Spinal cord (tissue), 10 donors: ENCODE data around the gene ANO6. TPM values are rescaled to one million over a fixed set of nuclear protein-coding genes. Genes with fewer than 3 reads are reported as not detected.

Experiments used
- DNase-seq, 6 donors: peaks; one replicate each; pipeline versions ENCODE4 v3.0.0 to v3.0.0-alpha.2; 2013 to 2015; ENCODE audit warnings: low spot score in 6 of 6, low read depth in 4 of 6
- H3K27ac ChIP-seq: one replicate; pipeline ENCODE4 v1.5.1; 2013; ENCODE audit warnings: low read depth, low read length, control low read depth
- H3K27me3 ChIP-seq: one replicate; pipeline ENCODE4 v1.6.1; 2013; ENCODE audit warnings: low read length; ENCODE audit not compliant: control insufficient read depth, insufficient read depth
- H3K36me3 ChIP-seq: one replicate; pipeline ENCODE4 v1.6.1; 2013; ENCODE audit warnings: low read length; ENCODE audit not compliant: control insufficient read depth, insufficient read depth
- H3K4me1 ChIP-seq: one replicate; pipeline ENCODE4 v1.6.1; 2013; ENCODE audit warnings: low read length; ENCODE audit not compliant: control insufficient read depth, insufficient read depth
- H3K4me3 ChIP-seq: one replicate; pipeline ENCODE4 v1.5.1; 2013; ENCODE audit warnings: low read depth, low read length, control low read depth
- H3K9me3 ChIP-seq: one replicate; pipeline ENCODE4 v1.6.1; 2013; ENCODE audit warnings: low read length; ENCODE audit not compliant: control insufficient read depth, insufficient read depth
- WGBS: methylation state at CpG from one replicate; pipeline ENCODE4 v1.1.5; 2013; ENCODE audit warnings: missing lambda C conversion rate; ENCODE audit not compliant: insufficient coverage; 5-methylcytosine and 5-hydroxymethylcytosine counted together
- polyA plus RNA-seq, 2 donors: library from polyadenylated mRNA; unstranded; fragments of 120-200 nt; gene quantifications; one replicate each; pipeline ENCODE4 v1.2.1, GENCODE V29; 2013; ENCODE audit not compliant: insufficient read length in 2 of 2
- total RNA-seq, 2 donors: library from RNA; depleted of rRNA in 1 of 2; stranded (reverse); fragments of 120-200 nt in 1 of 2; fragments of >200 nt in 1 of 2; gene quantifications; one replicate each; pipeline versions ENCODE4 v1.2.3 to v1.2.4, GENCODE V29; 2013 to 2014
- donor health status: healthy.

The ANO6 gene
- total and polyA plus RNA-seq, 4 donors: 21.6 to 105 (median 42.9) TPM

- no peak for DNase-seq
- WGBS: 80% methylated on average over 1 of the region's 2 CpGs
- no peaks in the 10 kb centered on the region for H3K9me3 ChIP-seq
- no peak overlapping the region for H3K27ac ChIP-seq
- no peaks in the 10 kb centered on the region for H3K36me3 ChIP-seq
- no peaks in the 10 kb centered on the region for H3K4me1 ChIP-seq
- H3K4me3 ChIP-seq: no peak overlapping the region
- no peaks in the 10 kb centered on the region for H3K27me3 ChIP-seq
Observed at GRCh38 chr12:45219621-45220020, 3.7 kb downstream of the ANO6 start.

GRCh38 chr12:45220363-45220931 is 4.6 kb downstream of the ANO6 start:
- H3K9me3 ChIP-seq: no peaks in the 10 kb centered on the region
- no peaks in the 10 kb centered on the region for H3K4me1 ChIP-seq
- H3K27ac ChIP-seq: no peak overlapping the region
- H3K4me3 ChIP-seq: no peak overlapping the region
- DNase-seq: no peak
- H3K36me3 ChIP-seq: no peaks in the 10 kb centered on the region
- no peaks in the 10 kb centered on the region for H3K27me3 ChIP-seq

- H3K27ac ChIP-seq: no peak overlapping the region
- H3K4me3 ChIP-seq: no peak overlapping the region
- no peaks in the 10 kb centered on the region for H3K36me3 ChIP-seq
- no peaks in the 10 kb centered on the region for H3K27me3 ChIP-seq
- 76% methylated on average over 6 of the region's 6 CpGs for WGBS
- no peaks in the 10 kb centered on the region for H3K4me1 ChIP-seq
- no peaks in the 10 kb centered on the region for H3K9me3 ChIP-seq
- DNase-seq: no peak
Observed at GRCh38 chr12:45220969-45221368, 5.1 kb downstream of the ANO6 start.

GRCh38 chr12:45223868-45224267 is 8.0 kb downstream of the ANO6 start:
- no peaks in the 10 kb centered on the region for H3K4me1 ChIP-seq
- no peak overlapping the region for H3K27ac ChIP-seq
- H3K4me3 ChIP-seq: no peak overlapping the region
- no peak for DNase-seq
- H3K27me3 ChIP-seq: no peaks in the 10 kb centered on the region
- 100% methylated on average over 1 of the region's 2 CpGs for WGBS
- no peaks in the 10 kb centered on the region for H3K9me3 ChIP-seq
- H3K36me3 ChIP-seq: no peaks in the 10 kb centered on the region

- Histone ChIP-seq H3K36me3 (no peaks in the 10 kb centered on the region), H3K27ac (no peak overlapping the region), H3K4me3 (no peak overlapping the region), H3K27me3 (no peaks in the 10 kb centered on the region), H3K9me3 (no peaks in the 10 kb centered on the region), H3K4me1 (no peaks in the 10 kb centered on the region)
- DNase-seq: no peak
- no CpG with 5 or more reads among the region's 1 CpG for WGBS
Observed at GRCh38 chr12:45224311-45224710, 8.4 kb downstream of the ANO6 start.

- Histone ChIP-seq H3K4me3 (no peak overlapping the region), H3K27ac (no peak overlapping the region), H3K4me1 (no peaks in the 10 kb centered on the region), H3K9me3 (no peaks in the 10 kb centered on the region), H3K36me3 (no peaks in the 10 kb centered on the region), H3K27me3 (no peaks in the 10 kb centered on the region)
- no peak for DNase-seq
Observed at GRCh38 chr12:45226021-45226420, 10.1 kb downstream of the ANO6 start.

- Histone ChIP-seq H3K9me3 (no peaks in the 10 kb centered on the region), H3K4me3 (no peak overlapping the region), H3K27me3 (no peaks in the 10 kb centered on the region), H3K4me1 (no peaks in the 10 kb centered on the region), H3K36me3 (no peaks in the 10 kb centered on the region), H3K27ac (no peak overlapping the region)
- WGBS: 83% methylated on average over 2 of the region's 3 CpGs
- DNase-seq: peak in 1 of 6 donors; percentile 36
Observed at GRCh38 chr12:45227316-45228067, 11.6 kb downstream of the ANO6 start.

- Histone ChIP-seq H3K36me3 (no peaks in the 10 kb centered on the region), H3K27ac (no peak overlapping the region), H3K27me3 (no peaks in the 10 kb centered on the region), H3K4me1 (peaks cover 4% of the 10 kb centered on the region), H3K4me3 (no peak overlapping the region), H3K9me3 (no peaks in the 10 kb centered on the region)
- 71% methylated on average over 1 of the region's 3 CpGs for WGBS
- no peak for DNase-seq
Observed at GRCh38 chr12:45231515-45232145, 15.7 kb downstream of the ANO6 start.

GRCh38 chr12:45232146-45232755 is 16.4 kb downstream of the ANO6 start:
- H3K27ac ChIP-seq: no peak overlapping the region
- no peak for DNase-seq
- no peak overlapping the region for H3K4me3 ChIP-seq
- no peaks in the 10 kb centered on the region for H3K9me3 ChIP-seq
- H3K4me1 ChIP-seq: peaks cover 4% of the 10 kb centered on the region
- H3K27me3 ChIP-seq: no peaks in the 10 kb centered on the region
- WGBS: no CpG with 5 or more reads among the region's 3 CpGs
- no peaks in the 10 kb centered on the region for H3K36me3 ChIP-seq
